Astrocyte of the cerebellum (primary cell): ENCODE data around the gene CYFIP1.

ENCODE experiments used
- DNase-seq: peaks from one replicate; pipeline ENCODE4 v3.0.0-alpha.2; 2011; ENCODE audit warnings: low read depth
- H3K4me3 ChIP-seq: 2 replicates; pipeline ENCODE4 v1.5.1; 2011; ENCODE audit warnings: mild to moderate bottlenecking, low read depth, low read length, moderate library complexity
- in situ Hi-C: cut with HindIII; loops from 2 replicates; pipeline ENCODE4 v1.10.0; 2017; ENCODE audit warnings: low sequenced_read_pairs
- TF ChIP-seq, protein P1 (sequence below): IDR thresholded peaks from 2 replicates; pipeline ENCODE4 v1.5.1; 2012; ENCODE audit warnings: low read length, low read depth, moderate library complexity, mild to moderate bottlenecking; ENCODE audit errors: missing control alignments

Gene CYFIP1

DNA sequence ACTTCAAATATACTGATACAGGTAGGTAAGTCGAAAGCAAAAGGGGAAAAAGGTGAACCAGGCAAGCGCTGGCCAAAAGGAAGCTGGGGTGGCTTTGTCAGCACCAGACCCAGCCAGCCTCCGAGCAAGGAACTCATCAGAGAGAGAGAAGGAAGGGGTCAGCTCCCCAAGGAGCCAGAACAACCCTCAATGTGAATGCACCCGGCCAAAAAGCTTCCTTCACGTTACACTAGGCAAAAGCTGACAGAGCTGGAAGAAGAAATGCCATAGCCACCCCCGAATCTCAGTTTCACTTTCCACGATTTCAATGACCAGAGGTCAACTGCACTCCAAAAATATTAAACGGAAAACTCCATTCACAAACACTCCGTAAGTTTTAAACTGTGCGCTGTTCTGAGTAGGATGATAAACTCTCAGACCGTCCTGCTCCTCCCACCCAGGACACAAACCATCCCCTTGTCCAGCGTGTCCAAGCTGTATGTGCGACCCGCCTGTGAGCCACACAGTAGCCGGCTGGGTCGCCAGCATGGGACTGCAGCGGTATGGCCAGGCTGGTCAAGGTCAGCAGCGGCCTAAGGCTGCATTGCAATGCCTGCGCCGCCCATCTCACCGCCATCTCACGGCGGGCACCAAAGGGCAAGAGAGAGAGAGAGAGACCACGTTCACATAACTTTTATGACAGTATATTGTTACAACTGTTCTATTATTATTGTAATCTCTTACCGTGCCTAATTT is 29.7 kb downstream of the CYFIP1 start:
- no peak for DNase-seq
- TF ChIP-seq, protein P1, sequence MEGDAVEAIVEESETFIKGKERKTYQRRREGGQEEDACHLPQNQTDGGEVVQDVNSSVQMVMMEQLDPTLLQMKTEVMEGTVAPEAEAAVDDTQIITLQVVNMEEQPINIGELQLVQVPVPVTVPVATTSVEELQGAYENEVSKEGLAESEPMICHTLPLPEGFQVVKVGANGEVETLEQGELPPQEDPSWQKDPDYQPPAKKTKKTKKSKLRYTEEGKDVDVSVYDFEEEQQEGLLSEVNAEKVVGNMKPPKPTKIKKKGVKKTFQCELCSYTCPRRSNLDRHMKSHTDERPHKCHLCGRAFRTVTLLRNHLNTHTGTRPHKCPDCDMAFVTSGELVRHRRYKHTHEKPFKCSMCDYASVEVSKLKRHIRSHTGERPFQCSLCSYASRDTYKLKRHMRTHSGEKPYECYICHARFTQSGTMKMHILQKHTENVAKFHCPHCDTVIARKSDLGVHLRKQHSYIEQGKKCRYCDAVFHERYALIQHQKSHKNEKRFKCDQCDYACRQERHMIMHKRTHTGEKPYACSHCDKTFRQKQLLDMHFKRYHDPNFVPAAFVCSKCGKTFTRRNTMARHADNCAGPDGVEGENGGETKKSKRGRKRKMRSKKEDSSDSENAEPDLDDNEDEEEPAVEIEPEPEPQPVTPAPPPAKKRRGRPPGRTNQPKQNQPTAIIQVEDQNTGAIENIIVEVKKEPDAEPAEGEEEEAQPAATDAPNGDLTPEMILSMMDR, result no peak
- H3K4me3 ChIP-seq, result no peak overlapping the region
- in situ Hi-C loops, result no loop called here

DNA sequence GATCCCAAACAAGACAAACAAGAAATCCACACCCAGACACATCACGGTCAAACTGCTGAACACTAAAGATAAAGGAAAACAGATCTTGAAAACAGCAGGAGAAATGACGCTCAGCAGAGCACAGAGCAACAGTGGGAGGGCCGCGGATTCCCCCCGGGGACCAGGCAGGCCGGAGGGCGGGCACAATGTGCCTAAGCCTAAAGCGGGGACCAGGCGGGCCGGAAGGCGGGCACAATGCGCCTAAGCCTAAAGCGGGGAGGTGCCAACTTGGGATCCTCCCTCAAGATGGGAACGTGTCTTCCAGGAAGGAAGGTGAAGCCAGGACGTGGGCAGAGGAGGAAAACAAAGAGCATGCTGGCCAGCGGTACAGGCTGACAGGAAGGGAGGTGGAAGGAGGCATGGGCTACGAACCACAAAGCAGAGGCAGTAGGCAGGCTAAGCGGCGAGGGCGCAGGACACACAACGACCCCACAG is 31.1 kb downstream of the CYFIP1 start:
- TF ChIP-seq, protein P1, result no peak
- in situ Hi-C loops, result no loop called here
- no peak for DNase-seq
- no peak overlapping the region for H3K4me3 ChIP-seq

DNA sequence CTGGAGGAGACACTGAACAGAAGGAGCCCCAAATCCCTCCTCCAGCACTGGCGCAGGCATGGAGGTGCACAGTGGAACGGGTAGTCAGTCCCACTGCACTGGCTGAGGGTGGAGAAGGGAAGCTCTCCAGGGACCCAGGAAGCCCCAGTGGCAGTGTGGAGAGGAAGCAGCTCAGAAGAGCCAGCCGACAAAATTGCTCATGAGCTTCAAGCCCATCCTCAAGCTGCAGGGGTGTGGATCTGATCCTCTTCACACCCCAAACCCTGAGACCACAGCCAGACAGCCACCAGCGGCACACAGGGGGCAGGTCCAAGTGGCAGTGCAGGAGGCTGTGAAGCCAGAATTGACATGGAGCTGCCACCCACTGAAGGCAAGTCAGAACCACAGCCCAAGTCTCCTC is 32.1 kb downstream of the CYFIP1 start:
- in situ Hi-C loops, result no loop called here
- no peak overlapping the region for H3K4me3 ChIP-seq
- TF ChIP-seq, protein P1, result no peak
- DNase-seq, result no peak

DNA sequence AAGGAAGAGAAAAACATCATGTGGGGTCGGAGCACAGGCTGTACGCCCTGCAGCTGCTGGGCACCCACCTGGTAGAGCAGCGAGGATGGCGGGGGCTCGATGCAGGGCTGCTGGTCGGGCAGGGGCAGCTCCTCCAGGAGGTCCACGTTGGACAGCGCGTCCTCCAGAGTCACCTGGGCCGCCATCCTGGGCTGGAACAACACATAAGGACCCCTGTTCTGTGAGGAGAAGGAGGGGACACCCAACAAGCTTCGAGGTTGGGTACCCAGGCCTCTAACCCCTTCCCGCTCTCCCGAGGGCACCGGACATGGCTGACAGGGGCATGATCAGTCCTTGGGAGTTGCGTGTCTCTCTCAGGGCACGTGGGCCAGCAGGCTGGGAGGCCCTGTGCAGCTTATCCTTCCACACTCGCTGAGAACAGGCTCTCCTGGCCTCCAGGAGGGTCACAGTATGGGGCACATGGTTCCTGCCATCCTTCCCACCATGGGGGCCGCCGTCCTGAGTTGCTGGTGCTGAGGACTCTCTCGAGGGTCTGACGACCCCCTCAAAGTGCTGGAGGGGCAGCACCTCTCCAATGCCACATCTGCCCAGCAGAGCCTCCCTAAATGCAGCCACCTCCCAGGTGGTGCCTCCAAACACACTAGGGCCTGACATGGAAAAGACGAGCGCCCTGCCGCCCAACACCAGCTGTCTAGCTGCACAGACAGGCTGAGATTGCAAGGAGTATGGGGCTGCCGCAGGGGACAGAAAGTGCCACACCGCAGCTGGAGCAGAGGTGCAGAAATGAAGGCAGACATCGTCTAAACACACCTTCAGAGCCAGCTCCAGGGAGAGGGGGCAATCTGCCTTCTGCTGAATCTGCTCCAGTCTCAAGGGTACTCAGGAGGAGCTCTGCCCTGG is 32.8 kb downstream of the CYFIP1 start:
- H3K4me3 ChIP-seq, result no peak overlapping the region
- TF ChIP-seq, protein P1, result no peak
- in situ Hi-C loops, result no loop called here
- DNase-seq, result no peak

DNA sequence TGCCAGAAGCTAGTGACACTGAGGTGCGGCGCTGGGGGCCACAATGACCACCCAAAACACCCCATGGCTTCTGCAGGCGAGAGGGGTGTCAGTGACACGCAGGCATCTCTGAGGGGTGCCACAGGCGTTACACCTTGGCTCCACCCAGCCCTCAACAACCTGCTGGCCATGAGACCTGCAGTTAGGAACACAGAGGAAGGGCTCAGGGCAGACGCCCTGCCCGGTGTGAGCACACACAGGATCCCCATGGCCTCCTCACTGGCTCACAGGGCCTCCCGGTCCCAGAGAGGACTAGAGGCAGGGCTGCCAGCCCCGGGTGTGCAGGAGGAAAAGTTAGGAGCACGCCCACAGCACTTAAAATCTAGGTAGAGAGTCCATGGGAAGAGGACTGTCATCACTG is 35.1 kb downstream of the CYFIP1 start:
- TF ChIP-seq, protein P1, result no peak
- no peak overlapping the region for H3K4me3 ChIP-seq
- no peak for DNase-seq
- in situ Hi-C loops, result no loop called here

DNA sequence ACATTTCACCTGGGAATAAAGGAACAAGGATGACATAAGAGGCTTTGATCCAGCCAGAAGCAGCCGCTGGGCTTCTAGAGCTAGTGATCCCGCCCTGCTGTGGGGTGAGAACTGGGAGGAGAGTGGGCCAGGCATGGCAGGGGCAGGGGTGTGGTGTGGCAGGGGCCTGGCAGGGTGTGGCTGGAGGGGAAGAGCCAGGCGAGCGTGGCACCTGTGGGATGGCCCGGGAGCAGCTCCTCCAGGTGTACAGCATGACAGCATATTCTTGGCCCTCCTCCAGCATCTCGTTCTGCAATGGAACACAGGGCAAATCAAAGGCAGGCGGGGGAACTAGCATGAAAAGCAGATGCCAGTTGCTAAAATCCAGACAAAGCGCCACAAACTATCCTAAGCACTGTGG is 35.5 kb downstream of the CYFIP1 start:
- no peak overlapping the region for H3K4me3 ChIP-seq
- TF ChIP-seq, protein P1, result no peak
- in situ Hi-C loops, result no loop called here
- DNase-seq, result no peak
